Bronchial epithelial cell (primary cell): ENCODE data around the gene PPFIA1. TPM values are rescaled to one million over a fixed set of nuclear protein-coding genes. Genes with fewer than 3 reads are reported as not detected.

Experiments
- DNase-seq: peaks from one replicate; pipeline ENCODE4 v3.0.0-alpha.2; 2010; ENCODE audit warnings: low read depth
- FAIRE-seq: peaks from 2 replicates; lab custom pipeline; 2011; peaks lifted over from hg19 to GRCh38; lab: Jason Lieb, UNC
- H3K27me3 ChIP-seq: 2 replicates; pipeline ENCODE4 v1.5.1; 2011; ENCODE audit warnings: low read length; ENCODE audit not compliant: control insufficient read depth, insufficient read depth
- H3K36me3 ChIP-seq: 2 replicates; pipeline ENCODE4 v1.5.1; 2011; ENCODE audit warnings: low read length; ENCODE audit not compliant: control insufficient read depth, insufficient read depth
- H3K4me3 ChIP-seq: 2 replicates; pipeline ENCODE4 v1.5.1; 2011; ENCODE audit warnings: mild to moderate bottlenecking, low read depth, low read length, control low read depth
- CTCF ChIP-seq: IDR thresholded peaks from 2 replicates; pipeline ENCODE4 v1.5.1; 2011; ENCODE audit warnings: mild to moderate bottlenecking, moderate library complexity, low read length, control low read depth, inconsistent platforms; ENCODE audit not compliant: insufficient read depth, severe bottlenecking
- total RNA-seq: library from RNA; depleted of rRNA; stranded (reverse); fragments of >200 nt; gene quantifications from 2 replicates; pipeline ENCODE4 v1.2.1, GENCODE V29; 2014

Gene PPFIA1
- total RNA-seq, 1 donor from 2014 or later, result 35.0 TPM

GRCh38 chr11:70354629-70355028 is 84.1 kb downstream of the PPFIA1 start:
- no peaks in the 10 kb centered on the region for H3K27me3 ChIP-seq
- DNase-seq, result no peak
- FAIRE-seq, result no peak
- peaks cover 18% of the 10 kb centered on the region for H3K36me3 ChIP-seq
- no peak overlapping the region for H3K4me3 ChIP-seq
- TF ChIP-seq CTCF, result no peak

DNA sequence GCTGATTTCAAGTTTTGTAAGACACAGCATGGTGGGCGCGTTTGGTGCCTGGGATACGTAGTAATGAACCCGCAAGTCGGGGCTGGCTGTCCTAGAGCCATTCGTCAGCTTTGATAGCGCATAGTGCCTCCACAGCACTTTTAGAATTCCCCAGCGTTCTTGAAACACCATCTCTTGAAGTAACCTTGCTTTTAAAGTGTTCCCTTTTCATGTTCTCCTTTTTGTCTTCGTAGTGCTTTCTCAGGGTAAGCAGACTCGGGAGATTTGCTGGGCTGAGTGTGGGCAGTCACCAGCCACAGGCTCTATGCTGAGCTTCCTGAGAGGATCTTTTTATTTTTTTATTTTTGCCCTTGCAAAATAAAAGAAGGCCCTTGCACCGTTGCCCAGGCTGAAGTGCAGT is 88.3 kb downstream of the PPFIA1 start:
- no peak for TF ChIP-seq CTCF
- peaks cover 23% of the 10 kb centered on the region for H3K36me3 ChIP-seq
- no peak overlapping the region for H3K4me3 ChIP-seq
- DNase-seq, result no peak
- no peak for FAIRE-seq
- H3K27me3 ChIP-seq, result no peaks in the 10 kb centered on the region

- no peak for FAIRE-seq
- Histone ChIP-seq H3K4me3 (no peak overlapping the region), H3K36me3 (peaks cover 16% of the 10 kb centered on the region), H3K27me3 (no peaks in the 10 kb centered on the region)
- no peak for DNase-seq
- no peak for TF ChIP-seq CTCF
Measured at GRCh38 chr11:70359451-70360205, 89.1 kb downstream of the PPFIA1 start.

GRCh38 chr11:70360211-70360610 is 89.7 kb downstream of the PPFIA1 start:
- peaks cover 18% of the 10 kb centered on the region for H3K36me3 ChIP-seq
- no peaks in the 10 kb centered on the region for H3K27me3 ChIP-seq
- DNase-seq (no peak), FAIRE-seq (no peak)
- no peak for TF ChIP-seq CTCF
- H3K4me3 ChIP-seq, result no peak overlapping the region

DNA sequence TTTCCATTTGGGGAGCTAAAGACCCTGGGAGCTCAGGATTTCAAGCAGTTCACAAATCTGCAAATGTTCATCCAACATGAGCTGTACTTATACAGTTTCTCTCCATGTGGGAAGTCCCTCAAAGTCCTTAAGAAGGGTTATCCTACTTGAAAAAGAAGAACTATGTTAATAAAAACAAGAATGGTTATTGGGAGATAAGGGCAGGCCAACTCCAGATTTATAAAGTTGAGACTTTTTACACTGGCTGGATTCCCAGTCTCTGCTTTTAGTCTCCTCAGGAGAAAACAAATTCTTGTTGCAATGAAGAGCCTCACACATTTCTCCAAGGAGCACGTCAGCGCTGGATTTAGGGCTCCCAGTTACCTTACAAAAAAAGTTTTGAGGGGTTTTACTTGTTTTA is 93.7 kb downstream of the PPFIA1 start:
- Histone ChIP-seq H3K4me3 (no peak overlapping the region), H3K36me3 (peaks cover 12% of the 10 kb centered on the region), H3K27me3 (no peaks in the 10 kb centered on the region)
- no peak for FAIRE-seq
- no peak for TF ChIP-seq CTCF
- DNase-seq, result no peak
